Measurements from ENCODE around the gene FOXG1. TPM values are rescaled to one million over a fixed set of nuclear protein-coding genes. Genes with fewer than 3 reads are reported as not detected.
A peak's percentile ranks its signal among the peaks of the same experiment; 100 is the strongest.

The FOXG1 gene
- total and polyA plus RNA-seq, 9 of the 15 experiments (the other 6 are each of a cell fraction or from before 2014, with no cell fraction given): 0.56 to 3.7 (median 0.85) TPM

- TF ChIP-seq MGA (IDR thresholded peaks at IDR 0.05) (peak; percentile 36; the same call in 1 of the 2 replicates), ZNF444 (CRISPR knock-in tag; IDR thresholded peaks at IDR 0.05) (no peak), E2F6 (IDR thresholded peaks at IDR 0.05; ENCODE audit: borderline replicate concordance in 1 of 2, extremely low read depth in 1 of 2, insufficient read depth in 1 of 2, insufficient read length in 1 of 2, low read depth in 1 of 2, low read length in 1 of 2, poor library complexity in 1 of 2, severe bottlenecking in 1 of 2) (peak; percentile 42 to 87), GABPA (tag; conservative IDR thresholded peaks at IDR 0.05; ENCODE audit: low read depth) (peak; percentile 42), ZBTB33 (CRISPR knock-in tag; IDR thresholded peaks at IDR 0.05) (0 out of 2 replicates have a peak, but pooled peaks have one; percentile 31)
Measured at GRCh38 chr14:28785096-28785952, 18.7 kb downstream of the FOXG1 start (continued).
